Head of caudate nucleus (tissue), 42 donors: ENCODE results near the gene UGT2B15.
"Not testable (repeated sequence)": the region's sequence is repeated elsewhere in the genome, so short reads cannot be mapped to it uniquely, and the experiment has no call there.

ENCODE experiments used
- DNase-seq, 42 donors: peaks; one replicate each; pipeline versions ENCODE4 v3.0.0 to v3.0.0-alpha.2; 2020 to 2021; ENCODE audit warnings: mixed read lengths in 7 of 42
- intact Hi-C: fragments of 100-400 bp; cut with DNase I; formaldehyde crosslinking; loops from one replicate; pipeline ENCODE4 v1.15.0; 2022

Gene UGT2B15

DNA sequence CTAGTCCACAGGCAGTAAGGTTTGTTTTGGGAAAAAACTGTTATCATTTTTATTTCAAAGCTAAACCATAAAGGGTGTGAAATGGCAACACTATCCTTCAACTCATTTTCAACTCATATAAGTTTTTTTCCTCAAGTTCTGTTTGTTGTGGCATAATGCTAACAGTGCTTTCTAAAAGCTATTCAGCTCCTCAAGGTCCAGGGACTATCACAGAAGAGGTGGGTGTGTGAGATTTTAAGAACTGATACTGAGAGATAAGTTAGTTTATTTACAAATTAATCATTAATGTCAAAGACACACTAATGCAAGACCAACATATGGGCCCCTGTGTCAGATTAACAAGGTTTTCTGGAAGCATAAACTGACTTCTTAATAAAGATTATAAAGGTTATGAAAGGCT, 11.8 kb downstream of the UGT2B15 start:
- intact Hi-C loops = no loop called here
- no peak for DNase-seq

DNA sequence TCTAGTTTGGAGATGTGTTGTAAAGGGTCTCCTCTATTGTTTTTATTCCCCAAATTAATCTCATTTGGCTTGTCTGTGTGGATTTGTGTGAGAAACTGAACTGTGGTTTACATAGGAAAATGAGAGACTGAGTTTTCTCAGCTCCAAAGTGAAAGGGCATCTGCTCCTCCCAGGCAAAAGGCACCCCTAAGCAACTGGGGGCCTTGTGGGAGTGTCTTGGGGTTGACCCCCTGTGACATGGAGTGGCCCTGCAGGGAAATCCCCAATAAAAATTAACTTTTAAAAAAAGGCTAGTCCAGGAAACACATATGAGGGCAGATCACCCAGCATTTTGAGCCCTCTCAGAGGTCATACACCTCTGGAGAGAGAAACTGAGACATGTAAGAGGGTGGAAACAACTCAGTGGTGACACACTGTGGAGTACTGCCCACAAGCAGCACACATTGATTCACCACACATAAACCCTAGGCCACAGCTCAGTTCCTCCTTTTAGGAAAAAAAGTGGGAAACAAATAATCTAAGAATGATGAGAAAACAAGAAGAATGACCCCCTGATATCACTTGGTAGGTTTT, 13.3 kb downstream of the UGT2B15 start:
- DNase-seq, intact Hi-C loops: not testable (repeated sequence)

DNA sequence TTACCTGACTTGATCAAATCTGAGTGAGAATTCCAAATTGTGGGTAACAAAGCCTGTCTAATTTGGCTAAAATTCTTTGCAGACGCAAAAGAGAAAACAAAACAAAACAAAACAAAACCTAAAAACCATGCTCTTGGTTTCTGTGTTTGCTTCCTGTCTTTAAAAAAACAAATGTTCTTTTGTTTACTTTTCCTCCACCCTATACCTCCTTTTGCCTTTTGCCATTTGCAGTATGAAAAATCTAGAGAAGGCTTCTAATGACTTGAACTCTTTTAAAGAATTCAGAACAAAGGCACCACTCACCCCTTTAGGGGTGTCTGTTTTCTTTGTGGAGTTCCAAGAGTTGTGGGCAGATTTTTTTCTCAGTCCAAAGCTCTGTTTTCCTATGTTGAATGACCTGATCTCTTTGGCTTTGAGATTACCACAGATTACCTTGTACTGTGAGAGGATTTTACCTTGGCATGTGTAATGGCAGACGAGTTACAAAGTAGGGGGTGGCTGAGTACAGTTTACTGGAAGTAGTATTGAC, 13.9 kb downstream of the UGT2B15 start:
- intact Hi-C loops, DNase-seq: not testable (repeated sequence)

DNA sequence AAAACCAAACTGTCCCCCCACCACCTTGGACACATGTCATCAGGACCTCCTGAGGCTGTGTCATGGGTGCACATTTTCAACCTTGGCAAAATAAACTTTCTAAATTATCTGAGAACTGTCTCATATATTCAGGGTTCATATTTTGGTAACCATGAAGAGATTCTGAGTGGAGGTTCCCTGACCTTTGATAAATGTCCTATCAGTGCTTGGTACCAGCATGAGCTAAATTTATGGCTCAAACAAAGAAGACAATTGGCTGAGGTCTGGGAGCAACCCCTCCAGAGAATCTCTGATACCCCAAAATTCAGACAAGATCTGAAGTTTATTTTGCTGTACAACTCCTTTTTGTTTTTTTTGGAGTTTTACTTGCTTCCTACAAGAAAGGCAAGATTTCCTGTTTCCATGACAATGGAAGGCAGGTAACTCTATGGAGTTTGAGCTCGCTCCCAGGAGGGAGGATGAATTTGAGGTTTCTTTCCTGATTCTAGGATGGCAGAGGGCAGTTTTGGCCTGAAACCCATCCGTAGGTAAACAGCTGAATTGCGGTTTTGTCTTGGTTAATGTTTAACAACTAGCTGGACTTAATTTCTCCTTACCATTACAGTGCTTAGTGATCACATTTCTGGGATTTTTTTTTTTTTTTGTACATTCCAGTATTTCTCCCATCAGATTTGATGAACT, 14.5 kb downstream of the UGT2B15 start:
- DNase-seq = no peak
- intact Hi-C loops = no loop called here

DNA sequence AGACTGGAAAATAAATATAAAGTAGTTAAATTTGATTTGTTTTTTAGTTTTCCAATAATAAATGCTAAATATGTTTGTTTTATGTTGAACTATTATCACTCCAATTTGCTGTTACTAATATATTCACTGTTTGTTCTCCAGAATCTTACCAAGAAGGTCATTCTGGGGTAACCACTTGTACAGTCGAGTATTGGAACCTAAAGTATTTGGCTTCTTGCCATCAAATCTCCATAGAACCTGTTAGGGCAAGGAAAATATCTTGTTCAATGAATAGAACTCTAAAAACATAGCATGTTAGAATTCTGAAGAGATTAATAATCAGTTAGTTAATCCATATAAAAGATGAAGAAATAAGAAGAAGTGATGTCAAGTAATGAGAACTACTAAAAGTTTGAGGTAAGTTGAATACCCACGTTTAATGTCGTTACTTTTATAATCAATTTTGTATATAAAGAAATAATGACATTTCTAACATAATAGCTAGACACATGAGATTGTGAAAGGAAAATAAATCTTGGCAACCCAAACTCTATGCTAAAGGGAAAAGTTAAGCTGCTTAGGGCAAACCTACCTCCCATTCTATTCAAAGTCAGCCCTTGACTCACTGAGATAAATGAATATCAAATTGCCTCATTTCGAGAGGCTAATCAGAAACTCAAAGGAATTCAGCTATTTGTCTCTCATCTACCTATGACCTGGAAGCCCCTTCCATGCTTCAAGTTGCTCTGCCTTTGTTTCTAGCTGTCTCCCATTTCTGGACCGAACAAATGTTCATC, 15.3 kb downstream of the UGT2B15 start:
- intact Hi-C loops = no loop called here
- no peak for DNase-seq

DNA sequence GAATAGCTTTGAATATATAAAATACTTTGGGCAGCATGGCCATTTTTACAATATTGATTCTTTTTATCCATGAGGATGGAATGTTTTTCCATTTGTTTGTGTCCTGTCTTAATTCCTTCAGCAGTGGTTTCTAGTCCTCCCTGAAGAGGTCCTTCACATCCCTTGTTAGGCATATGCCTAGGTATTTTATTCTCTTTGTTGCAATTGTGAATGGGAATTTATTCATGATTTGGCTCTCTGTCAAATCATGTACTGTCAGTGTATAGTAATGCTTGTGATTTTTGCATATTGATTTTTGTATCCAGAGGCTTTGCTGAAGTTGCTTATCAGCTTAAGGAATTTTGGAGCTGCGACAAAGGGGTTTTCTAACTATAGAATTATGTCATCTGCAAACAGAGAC, 18.5 kb downstream of the UGT2B15 start:
- DNase-seq = no peak
- intact Hi-C loops = no loop called here

DNA sequence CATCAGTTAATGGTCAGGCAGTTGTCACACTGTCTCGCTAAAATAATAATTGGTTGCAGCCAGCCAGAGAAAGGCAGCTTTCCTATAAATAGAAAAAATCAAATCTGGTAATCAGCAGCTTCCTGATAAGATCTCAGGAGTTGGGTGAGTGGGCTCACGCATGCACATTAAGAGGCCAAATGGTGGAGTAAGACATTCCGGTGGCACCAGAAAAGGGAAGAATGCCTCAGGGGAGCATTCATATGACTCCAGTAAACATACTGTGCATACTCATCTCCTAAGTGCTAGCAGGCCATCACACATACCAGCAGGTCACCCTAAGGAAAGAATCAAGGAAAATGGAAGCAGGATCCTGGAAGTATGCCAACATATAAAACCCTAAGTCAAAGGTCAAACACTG, 40.1 kb downstream of the UGT2B15 start:
- intact Hi-C loops = no loop called here
- DNase-seq = no peak

DNA sequence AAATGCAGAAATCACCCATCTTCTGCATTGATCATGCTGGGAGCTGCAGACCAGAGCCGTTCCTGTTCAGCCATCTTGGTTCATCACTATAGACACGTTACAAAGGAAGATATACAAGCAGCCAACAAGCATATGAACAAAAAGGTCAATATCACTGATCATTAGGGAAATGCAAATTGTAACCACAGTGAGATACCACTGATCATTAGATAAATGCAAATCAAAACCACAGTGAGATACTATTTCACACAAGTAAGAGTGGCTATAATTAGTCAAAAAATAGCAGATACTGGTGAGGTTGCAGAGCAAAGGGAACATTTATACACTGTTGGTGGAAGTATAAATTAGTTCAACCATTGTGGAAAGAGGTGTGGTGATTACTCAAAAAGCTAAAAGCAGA, 47.7 kb downstream of the UGT2B15 start:
- intact Hi-C loops, DNase-seq: not testable (repeated sequence)

DNA sequence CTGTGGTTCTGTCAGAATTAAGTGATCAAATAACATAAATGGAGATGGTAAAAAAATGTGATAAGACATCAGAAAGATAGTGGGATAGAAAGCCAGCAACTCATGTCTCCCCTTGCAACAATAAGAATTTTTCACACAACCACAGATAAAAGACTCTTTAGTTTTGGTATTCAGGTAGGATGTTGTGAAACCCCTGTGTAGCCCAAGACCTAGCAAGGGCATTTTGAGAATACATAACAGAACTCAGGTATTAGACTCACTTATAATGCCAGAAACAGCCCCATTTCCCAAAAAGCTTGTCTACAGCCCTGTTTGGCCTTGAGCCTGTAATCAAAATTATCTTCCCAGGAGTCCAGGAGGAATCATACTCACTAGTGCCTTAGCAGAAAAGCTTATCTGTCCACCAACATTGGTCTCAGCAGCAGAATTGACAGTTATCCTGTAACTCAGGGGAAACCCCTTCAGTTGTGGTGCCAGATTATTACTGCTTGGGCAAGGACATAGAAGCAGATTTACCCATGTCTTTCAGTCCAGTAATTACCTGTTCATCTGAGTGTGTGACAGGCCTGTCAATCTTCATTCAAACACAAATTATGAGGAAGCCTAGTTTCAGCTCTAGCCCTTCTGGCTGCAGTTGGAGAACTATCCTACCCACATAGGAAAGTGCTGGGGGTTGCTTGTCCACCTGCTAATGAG, 53.3 kb downstream of the UGT2B15 start:
- DNase-seq = no peak
- intact Hi-C loops = no loop called here

DNA sequence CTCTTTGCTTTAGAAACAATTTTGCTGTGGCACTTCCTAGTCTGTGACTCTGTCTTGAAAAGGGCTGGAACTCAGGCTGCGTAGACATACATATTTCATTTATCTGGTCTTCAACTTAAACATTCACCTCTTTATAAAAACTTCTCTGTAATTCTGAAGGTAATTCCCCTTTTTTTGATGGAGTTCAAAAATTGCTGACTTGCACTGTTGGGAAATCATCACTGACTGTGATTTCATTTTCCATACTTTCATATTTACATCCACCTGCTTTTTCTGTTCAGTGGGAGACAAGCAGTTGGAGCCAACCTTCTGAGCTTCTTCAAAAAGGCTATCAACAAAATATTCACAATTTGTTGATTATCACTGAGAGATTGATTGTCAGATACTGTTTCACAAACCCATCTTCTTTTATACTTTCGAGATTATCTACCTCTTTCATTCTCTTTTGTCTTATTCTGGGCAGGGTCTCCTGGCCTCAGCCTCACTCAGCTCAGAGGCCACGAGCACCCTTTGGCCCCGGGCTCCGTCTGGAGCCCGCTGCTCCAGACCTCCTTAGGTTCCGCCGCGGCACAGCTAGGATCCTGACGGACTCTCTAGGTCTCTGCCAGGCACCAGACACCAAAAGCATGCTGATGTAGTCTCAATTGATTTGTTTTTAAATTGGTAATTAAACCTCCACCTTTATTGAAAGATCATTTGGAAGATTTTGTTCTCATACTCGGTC, 54.6 kb downstream of the UGT2B15 start:
- no peak for DNase-seq
- intact Hi-C loops = no loop called here

DNA sequence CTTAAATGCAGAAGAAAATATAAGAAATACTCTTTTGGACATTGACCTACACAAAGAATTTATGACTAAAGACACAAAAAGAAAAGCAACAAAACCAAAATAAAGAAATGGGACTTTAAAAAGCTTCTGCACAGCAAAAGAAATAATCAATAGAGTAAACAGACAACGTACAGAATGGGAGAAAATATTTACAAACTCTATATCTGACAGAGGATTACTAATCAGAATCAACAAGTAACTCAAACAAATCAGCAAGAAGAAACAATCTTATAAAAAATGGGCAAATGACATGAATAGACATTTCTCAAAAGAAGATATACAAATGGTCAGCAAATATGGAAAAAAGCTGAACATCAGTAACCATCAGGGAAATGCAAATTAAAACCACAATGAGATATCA, 56.7 kb downstream of the UGT2B15 start:
- DNase-seq = no peak
- intact Hi-C loops = no loop called here

DNA sequence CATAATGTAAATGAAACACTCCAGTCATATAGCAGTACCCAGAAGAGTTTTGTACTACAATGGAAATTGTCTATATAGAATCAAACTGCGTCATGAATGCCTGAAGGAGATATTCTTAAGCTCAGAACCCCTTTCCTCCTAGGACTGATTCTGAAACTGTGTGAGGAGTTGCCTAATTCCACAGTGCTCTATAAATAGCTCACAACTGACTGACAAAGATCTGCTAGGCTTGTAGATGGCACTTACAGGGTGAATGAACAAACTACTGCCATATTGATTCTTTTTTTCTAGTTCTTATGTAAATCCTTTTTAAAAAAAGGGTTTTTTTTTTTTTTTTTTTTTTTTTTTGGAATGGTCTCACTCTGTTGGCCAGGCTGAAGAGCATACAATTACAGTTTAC, 64.2 kb downstream of the UGT2B15 start:
- intact Hi-C loops = no loop called here
- DNase-seq = no peak

DNA sequence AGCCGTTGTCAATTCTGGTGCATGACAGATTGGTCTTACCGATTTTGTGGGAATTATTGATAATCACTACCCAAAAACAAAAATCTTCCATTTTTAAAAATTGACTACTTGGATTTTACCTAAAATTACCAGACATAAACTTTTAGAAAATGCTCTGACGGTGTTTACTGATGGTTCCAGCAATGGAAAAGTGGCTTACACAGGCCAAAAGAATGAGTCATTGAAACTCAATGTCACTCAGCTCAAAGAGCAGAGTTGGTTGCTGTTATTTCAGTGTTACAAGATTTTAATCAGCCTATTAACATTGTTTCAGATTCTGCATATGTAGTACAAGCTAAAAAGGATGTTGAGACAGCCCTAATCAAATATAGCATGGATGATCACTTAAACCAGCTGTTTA, 71.3 kb downstream of the UGT2B15 start:
- no peak for DNase-seq
- intact Hi-C loops = no loop called here

DNA sequence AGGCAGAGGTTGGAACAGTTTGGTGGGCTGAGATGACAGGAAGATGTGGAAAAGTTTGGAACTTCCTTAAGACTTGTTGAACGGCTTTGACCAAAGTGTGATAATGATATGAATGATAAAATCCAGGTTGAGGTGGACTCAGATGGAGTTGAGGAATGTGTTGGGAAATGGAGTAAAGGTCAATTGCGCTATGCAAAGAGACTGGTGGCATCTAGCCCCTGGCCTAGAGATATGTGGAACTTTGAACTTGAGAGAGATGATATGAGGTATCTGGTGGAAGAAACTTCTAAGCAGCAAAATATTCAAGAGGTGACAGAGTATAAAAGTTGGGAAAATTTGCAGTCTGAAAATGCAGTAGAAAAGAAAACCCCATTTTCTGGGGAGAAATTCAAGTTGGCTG, 73.0 kb downstream of the UGT2B15 start:
- no peak for DNase-seq
- intact Hi-C loops = no loop called here
